Dermis microvascular lymphatic vessel endothelial cell (primary cell): ENCODE results near the gene GRIN2B. TPM values are rescaled to one million over a fixed set of nuclear protein-coding genes. Genes with fewer than 3 reads are reported as not detected.

Source experiments
- DNase-seq, 2 donors: peaks; one replicate each; pipeline versions ENCODE4 v3.0.0 to v3.0.0-alpha.2; 2010; ENCODE audit warnings: low read depth in 2 of 2
- total RNA-seq: library from RNA; depleted of rRNA; stranded (reverse); fragments of >200 nt; gene quantifications from 2 replicates; pipeline ENCODE4 v1.2.1, GENCODE V29; 2014

The GRIN2B gene
- under 0.01 TPM in 1 of 2 replicates, not detected in the other for total RNA-seq

DNA sequence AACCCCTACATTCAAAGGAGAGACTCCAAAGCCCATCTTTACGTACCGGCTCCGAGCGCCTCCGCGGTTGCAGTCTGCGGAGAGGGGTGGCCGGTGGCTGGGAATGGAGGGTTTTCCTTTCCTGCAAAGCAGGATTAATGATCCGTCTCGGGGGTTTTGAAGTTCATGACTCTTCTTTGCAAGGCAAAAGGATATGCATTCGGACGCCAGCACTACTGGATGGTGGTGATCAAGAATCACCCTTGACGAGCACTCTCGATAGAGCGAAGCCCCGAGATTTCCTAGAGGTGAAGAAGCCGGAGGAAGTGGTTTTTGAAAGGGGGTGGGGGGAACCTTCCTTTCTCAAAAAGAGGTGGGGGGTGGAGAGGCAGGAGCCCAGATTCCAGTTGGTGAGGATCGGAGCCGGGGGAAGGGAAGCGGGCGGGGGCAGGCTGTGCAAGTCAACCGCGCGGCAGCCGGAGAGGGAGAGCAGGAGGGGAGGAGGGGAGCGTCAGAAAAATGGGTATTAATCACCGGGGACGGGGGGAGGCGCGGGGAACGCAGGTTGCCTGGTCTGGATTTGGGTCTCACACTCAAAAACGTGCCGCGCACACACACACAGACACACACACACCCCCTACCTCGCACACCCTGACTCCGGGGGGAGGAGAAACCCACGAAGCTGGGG lies at the start of gene GRIN2B:
Gene GRIN2B (minus strand): TSS at position 307 of the 667 bp plus-strand sequence. CDS start 115,394 bp downstream, outside the sequence.
- no peak for DNase-seq

DNA sequence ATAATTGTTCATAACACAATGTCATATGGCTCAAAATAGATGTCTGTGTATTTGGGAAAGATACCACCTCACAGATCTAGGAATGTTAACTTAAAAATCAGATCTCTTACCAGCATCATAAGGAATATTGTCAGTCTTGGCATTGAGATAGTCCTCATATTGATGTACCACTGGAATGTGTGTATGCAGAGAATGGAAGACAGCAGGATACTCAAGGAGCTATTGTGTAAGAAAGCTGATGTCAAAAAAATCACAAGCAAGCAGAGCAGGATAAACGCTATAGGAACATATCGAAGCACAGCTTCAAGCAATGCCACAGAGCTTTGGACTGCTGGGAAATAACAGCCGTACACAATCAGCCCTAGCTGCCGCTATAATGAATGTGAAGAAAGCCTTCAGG lies 45.1 kb upstream of the GRIN2B start:
- DNase-seq, result no peak

DNA sequence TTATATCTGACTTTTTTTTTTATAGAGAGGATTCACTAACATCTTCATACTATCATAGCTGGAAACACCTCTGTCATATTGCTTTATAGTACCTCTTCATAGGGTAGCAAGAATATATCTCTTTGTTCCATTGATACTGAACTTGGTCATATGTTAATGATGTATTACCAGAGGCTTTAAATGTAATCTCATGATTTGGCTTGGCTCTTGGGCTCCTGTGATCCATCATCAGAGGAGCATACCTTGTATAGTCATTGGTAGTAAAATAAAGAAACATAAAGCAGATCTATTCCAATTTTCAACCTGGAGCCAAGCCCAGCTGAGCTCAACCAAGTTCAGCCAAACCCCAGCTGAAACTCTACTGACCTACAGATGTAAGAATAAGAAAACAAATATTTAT lies 43.2 kb upstream of the GRIN2B start:
- DNase-seq, result no peak

DNA sequence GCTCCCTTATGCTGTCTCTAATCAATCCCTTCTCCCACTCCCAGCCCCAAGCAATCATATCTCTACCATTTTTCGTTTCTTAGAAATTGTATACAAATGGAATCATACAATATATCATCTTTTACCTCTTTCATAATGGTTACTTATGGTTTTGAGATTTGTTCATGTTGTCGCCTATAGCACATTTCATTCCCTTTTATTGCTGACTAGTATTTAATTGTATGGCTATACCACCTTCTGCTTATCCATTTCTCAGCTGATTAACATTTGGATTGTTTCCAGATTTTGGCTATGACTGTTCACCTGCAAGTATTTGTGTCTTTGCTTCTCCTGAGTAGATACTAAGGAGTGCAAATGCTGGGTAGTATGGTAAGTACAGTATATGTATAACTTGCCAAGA lies 36.7 kb upstream of the GRIN2B start:
- no peak for DNase-seq

DNA sequence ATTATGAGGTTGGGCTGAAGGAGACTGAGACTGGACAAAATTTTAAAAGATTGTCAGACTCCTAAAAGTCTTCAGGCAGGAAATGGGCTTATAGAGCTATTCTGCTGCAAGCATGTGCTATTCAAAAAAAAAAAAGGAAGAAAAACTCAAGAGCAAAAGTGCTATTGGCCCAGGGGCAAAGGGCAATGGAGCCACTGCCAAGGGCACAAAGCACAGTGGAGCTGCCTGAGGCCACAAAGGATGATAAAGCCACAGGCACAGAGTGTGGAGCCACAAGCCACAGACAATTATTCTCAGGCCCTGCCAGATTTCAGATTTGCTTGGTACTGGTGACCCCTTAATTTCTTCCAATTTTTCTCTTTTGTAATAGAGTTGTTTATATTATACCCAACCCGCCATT lies 29.6 kb upstream of the GRIN2B start:
- no peak for DNase-seq

DNA sequence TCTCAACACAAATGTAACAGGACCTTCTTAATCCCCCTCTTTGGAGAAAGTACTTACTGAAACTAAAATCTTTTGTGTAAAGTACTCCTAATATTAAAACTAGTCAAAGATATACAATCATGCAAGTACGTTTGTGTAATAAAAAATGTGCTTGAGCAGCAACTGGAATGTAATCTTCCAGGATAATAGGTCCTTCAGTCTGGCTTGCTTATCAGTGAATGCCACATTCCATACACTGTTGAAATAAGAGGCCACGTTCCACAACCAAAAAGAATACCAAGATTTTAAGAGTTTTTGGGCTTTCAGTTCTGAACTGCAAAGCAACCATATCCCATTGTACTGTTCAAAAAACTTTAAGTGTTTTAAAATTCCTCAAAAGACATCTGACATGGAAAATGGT lies 26.2 kb upstream of the GRIN2B start:
- DNase-seq, result no peak

DNA sequence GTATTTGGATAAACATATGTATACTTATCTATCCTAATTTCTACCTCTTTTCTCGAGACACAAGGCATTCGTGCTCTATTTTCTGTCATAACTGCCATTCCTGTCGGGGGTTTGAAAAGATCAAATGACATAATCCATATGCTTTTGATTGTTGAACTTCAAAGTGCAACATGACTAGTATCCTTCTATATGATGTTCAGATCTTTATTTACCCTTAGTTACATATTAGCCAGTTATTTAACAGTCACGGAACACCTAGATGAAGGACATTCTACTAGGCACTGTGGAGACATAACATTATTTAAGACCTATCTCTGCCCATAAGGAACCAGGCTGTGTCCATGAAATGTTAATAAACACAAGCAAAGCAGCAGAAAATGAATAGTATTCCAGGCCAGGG lies 11.2 kb upstream of the GRIN2B start:
- DNase-seq, result no peak

DNA sequence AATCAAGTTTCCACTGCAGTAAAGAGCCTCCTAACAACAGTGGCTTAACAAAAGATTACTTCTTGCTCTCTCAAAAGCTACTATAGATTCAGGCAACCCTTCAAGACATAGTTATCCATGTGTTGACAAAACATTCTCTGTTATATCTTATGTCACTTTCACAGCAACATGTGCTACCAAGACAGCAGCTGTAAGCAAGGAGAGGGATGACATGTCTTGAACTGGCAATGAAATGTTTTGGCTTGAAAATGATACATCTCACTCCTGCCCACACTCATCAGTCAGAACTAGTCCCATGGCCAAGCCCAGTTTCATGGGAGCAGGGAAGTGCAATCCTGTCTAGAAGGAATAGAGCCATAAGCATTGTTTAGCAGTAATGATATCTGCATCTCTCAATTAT lies 10.7 kb upstream of the GRIN2B start:
- no peak for DNase-seq

DNA sequence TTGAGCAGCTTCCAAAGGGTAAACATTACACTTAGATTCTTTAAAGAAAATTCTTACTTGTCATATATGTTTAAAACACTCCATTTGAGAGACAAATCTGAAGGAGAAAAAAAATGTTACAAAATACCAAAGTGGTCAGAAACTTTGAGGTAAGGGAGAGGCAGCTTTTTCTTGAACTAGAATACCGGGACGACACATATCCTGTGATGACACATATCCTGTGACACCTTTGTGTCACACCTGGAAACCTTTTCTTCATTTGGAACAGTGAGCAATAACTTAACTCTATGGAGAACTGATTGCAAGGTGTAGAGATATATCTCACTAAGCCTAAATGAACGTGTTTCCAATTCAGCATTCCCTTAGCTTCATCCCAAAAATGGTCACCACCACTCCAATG lies 4.6 kb upstream of the GRIN2B start:
- DNase-seq, result no peak

DNA sequence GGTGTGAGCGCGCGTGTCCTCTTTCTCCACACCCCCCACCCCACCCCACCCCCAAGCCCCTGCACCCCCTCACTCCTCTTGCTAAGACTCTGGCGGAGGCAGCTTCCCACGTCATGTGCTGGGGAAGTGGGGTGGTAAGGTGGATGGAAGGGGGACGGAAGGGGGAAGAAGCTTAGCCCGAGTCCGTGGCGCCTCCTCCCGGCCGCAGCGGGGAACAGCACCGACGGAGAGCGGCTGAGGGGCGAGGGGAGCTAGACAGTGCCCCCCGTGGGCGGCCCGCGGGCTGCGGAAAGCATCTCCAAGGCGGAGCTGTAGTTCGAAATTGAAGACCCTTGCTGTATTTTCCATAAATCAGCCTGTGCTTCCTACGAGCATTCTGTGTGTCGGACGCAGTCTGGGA lies 588 bp upstream of the GRIN2B start:
- DNase-seq, result no peak

DNA sequence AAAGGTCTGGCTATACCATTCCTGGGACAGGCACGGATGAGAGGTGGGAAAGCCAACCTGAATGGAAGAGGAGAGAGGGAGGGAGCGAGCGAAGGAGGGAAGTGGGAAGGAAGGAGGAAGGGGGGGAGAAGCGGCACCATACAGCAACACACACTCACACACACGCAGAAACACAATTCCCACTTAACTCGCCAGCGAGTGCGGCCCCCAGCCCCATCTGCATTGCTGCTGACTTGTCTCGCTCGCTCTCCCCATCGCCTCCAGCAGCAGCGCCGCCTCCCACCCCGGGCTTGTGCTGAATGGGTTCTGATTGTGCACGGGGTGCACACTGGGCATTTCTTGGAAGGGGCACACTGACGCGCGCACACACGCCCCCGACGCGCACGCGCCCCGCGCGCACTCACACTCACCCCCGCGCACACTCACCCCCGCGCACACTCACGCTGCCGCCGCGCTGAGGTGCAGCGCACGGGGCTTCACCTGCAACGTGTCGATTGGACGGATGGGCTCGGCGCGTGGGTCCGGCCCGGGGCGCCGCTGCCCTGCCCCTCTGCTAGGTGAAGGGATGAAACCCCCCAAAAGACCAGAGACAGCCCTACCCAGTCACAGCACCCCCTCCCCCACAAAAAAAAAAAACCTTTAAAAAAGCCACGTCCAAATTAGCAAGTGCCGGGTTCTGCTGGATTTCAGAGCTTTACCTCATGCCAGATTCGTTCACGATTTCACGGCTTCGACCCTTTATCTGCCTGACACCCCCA lies 685 bp downstream of the GRIN2B start:
- no peak for DNase-seq

DNA sequence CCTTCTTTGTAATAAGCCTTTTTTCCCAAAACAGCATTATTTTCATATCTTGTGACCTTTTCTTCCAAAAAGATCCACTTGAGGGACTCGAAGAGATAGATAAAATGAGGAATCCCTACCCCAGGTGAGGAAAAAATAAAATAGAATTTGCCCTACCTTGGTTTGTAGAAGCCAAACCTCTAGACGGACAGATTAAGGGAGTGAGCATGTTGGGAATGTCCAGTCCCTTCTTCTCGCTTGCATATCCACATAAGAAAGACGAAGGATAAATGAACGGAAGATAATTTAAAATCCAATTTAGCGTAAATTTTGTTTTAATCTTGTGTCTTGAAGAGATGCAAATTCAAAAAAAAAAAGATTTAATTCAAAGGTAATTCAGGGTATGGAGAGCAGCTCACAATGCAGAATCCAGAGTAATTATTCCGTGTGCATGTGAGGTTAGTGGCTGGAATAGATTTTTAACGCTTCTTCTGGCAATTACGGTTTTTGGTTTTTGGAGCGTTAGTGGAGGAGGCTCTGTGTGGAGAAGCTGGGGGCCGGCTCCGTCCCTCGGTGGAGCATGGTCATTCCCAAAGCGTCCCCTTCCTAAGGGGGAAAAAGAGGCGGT lies 1.5 kb downstream of the GRIN2B start:
- no peak for DNase-seq

DNA sequence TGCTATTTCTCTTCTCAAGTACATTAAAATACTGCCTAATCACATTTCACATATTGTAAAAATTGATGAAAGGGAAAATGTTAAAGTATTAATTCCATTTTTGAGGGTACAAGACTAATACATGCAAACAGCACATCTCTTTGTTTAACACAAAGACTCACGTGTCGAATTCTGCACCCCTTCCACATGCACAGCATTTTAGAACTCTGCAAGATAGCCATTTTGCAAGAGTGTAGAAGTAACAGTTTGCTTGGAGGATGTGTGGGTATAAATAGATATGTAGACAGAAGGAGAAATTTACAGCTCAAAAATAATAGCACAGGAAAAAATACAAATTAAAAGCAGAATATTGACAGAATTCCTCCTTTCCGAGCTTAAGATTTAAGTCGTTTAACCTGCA lies 2.5 kb downstream of the GRIN2B start:
- DNase-seq, result no peak

DNA sequence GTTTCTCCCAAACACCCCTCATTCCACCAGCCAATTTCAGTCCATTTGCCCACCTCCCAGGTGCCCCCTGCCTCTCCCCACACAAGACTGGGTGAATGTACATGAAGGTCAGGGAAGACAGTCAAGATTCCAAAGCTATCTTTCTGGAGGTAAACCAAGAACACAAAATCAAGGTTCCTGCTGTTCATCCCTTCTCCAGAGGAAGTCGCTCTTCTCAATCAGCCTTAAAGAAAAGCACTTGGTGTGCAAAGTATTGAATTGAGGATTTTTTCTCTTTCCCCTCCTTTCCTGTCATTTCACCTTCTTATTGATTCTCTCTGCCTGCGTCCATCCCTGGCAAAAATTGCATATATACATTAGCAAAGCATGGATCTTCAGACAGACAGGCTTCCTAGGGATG lies 4.5 kb downstream of the GRIN2B start:
- no peak for DNase-seq

DNA sequence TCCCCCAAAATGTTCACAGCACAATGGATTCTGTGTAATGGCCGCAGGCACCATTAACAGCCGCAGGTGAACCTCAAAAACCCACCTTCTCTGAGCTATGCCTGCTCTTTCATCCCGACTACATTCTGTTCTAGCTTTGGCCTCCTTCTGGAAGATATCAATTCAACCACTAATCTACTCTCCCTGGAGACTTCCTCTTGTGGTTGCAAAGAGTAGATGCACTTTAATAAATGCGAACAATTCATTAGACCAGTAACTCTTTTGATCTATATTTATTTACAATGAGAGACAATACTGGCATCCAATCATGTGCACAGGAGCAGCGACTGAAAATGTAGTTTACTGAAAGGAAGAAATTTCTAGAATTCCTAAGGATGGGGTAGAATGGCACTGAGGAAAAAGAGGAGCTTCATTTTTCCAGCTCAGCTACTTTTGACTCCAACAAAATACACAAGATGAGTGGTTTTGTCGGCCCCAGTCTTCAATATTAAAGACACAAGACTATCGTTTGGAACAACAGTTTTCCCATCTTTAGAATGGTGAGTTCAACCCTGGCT lies 5.3 kb downstream of the GRIN2B start:
- DNase-seq, result no peak

DNA sequence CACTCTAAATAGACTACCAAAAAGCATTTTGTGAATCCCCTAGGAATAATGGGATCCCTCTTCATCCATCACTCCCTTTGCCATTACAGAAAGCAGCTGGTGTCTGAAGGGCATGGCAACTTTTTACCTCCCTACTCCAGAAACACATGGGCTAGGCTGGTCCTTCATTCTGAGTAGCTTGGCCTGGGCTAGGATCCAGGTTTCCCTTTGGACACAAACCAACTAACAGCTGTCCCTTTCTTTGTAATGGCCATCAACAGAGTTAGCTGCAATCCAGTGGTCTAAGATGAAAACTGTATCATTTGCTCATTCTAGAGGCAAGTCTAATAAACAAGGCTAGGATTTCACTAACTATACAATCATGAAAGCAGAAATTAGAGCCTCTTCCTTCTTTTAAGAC lies 7.4 kb downstream of the GRIN2B start:
- no peak for DNase-seq

DNA sequence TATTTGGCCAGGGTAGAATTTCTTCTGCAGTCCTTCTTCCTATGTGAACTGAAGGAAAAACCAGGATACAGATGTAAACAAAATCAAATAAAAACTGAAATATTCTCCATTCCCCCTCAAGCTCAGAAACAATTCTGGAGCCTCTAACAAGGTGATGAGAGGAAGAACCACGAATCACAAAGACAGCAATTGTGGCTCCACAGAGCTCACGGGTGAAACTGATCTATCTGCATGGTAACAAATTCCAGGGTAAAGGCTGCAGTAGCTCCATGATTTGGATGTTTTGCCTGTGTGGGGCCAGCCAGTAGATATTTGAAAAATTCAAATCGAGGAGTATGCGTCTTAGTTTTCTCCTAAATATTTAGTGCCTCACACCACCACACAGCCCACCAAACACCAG lies 10.6 kb downstream of the GRIN2B start:
- DNase-seq, result no peak

DNA sequence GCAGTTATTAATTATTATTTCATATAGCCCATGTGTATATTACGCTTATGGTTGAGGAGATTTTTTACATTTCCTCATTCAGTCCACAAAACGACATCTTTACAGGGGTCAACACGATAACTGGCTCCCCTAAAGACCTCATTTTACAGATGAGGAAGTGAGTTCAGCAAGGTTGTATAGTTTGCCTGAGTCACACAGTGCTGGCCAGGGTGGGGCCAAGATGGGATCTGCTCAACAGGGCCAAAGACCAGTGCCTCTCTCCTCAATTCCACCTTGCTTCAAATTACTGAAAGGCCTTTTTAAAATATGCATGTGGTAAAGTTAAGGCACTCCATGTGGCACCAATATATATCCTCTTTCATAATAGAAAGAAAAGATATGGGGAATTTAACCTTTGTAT lies 13.1 kb downstream of the GRIN2B start:
- no peak for DNase-seq

DNA sequence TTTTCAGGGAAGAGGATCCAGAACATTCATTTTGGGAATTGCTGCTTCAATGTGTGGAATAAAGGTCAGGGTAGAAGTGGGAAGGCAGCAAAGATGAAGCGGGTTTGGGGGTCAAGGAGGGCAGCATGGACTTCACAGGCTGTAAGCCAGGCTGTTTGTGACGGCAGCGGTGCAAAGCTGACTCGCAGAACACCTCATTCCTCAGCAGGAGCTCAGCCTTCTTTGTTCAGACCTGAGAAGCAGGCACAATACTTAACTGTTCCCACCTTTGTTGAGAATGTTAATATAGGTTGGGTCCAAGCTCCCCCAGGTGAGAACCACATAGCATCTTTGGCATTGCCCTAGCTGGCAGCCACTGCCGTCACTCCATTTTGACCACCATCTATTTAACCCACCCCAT lies 16.7 kb downstream of the GRIN2B start:
- DNase-seq, result no peak

DNA sequence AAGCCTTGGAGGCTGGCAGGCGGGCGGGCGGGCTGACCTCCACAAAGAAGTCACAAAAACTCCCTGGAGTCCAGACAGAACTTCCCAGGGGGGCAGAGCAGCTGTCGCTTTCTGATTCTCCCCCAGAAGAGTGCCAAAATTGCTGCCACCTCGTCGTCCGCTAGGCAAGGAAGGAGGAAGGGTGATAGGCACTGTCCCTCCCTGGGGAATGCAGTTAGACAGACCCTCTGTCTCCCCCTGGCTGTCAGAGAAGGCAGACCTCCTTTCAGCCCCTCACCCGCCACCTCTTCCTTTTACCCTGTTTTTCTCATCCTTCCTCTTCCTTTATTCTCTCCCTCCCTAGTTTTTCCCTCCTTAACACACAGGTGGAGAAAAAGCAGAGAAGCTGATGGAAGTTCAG lies 18.7 kb downstream of the GRIN2B start:
- no peak for DNase-seq

DNA sequence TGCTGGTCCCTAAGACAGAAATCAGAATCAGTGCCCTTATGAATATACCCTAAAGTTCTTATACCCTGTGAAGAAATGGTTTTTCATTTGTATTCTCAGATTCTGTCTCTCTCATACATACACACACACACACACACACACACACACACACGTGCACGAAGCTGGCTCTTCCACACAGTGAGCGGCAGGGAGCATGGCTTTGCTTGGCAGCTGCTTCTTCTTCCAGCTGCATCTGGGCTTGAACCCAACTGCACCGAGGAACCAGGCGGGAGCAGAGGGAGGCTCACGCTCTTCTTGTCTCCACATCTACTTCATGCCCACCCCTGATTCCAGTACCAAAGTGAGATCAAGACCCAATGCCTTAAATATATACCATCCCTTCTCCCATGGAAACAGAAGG lies 19.4 kb downstream of the GRIN2B start:
- no peak for DNase-seq

DNA sequence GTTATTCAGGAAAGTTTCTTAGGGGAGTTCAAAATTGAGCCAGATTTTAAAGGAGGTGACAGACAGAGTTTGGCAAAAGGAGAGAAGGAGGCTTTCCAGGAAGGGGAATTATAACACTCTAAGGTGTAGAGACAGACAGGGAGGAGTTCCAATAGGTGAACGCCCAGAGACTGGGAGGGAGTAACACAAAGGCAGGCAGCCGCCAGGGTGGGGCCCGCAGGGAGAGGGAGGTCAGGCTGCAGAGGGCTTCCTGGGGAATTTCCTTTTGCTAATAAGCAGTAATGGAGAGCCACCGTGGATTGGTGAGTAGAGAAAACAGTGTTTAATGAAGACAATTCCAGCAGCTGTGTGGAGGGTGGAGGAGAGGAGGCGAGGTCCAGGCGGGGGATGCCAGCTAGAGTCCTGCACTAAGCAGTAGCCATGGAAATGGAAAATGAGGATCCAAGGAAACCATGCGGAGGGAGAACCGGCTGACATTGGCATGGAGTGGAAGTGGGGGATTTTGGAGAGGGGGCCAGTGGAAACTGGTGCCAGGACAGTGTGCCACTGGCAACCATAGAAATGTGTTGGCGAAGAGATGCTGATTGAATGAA lies 22.2 kb downstream of the GRIN2B start:
- no peak for DNase-seq
